HG02981 (cell line): ENCODE data around the gene LAMC2.
"Not testable (repeated sequence)": the region's sequence is repeated elsewhere in the genome, so short reads cannot be mapped to it uniquely, and the experiment has no call there.

Experiments used
- ATAC-seq: cut with Tn5 transposase; IDR thresholded peaks from one replicate; pipeline ENCODE4 v1.9.1; 2021; ENCODE audit warnings: mild to moderate bottlenecking, moderate library complexity; ENCODE audit not compliant: unreplicated experiment

Gene LAMC2

DNA sequence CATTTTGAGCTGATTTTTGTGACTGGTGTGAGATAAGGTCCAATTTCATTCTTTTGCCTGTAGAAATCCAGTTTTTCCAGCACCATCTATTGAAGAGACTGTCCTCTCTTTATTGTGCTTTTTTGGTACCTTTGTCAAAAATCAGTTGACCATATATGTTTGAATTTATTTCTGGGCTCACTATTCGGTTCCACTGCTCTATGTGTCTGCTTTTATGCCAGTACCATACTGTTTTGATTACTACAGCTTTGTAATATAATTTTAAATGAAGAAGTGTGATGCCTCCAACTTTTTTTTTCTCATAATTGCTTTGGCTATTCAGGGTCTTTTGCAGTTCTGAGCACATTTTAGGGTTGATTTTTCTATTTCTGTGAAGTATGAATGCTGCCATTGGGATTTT is 69.0 kb downstream of the LAMC2 start:
- ATAC-seq, result no peak

DNA sequence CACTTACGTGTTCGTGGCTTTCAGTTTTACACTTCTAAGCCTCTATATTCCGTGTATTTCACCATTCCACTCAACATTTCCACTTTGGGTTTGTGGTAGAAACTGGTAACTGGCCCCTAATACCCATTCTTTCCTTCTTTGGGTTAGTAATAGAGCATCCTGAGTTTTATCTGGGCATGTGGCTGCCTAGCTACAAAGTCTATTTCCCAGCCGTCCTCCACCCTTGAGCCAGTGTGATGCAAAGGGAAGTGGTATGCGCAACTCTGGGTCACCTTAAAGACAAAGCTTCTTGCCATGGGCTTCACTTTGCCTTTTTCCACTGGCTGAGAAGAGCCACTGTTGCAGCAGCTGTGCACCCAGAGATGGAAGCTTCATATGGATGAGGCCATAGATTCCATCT is 73.9 kb downstream of the LAMC2 start:
- no peak for ATAC-seq

- no peak for ATAC-seq
Observed at GRCh38 chr1:183262628-183263200, 76.7 kb downstream of the LAMC2 start.

GRCh38 chr1:183263886-183264602 is 78.0 kb downstream of the LAMC2 start:
- ATAC-seq, result no peak

GRCh38 chr1:183267646-183268431 is 81.8 kb downstream of the LAMC2 start:
- ATAC-seq, result no peak

DNA sequence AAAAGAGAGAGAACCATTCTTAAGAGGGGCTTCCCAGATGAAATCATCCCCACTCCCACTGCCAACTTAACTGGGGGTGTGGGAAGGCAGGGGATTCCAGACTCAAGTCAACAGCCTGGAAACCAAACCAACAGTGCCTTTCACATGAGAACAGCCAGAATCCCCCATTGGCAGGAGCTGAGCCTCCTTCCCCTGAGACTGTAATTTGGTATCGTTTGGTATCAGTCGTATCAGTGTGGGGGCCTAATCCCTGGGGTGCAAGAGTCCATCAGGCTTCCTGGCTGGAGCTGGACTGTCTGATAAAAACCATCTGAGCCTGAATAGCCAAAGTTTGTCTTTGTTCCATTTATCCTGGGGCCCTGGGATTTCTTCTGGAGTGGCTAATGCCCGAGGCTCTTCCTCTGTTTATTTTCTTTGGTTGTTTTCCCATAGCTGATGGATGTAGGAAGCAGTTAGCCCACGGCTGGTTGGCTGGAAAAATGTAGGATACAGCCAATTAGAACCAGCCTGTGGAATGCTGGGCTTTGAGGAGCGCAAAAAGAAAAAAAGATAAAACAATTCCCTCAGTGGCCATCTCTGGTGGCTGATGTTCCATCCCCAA is 84.6 kb downstream of the LAMC2 start:
- no peak for ATAC-seq

DNA sequence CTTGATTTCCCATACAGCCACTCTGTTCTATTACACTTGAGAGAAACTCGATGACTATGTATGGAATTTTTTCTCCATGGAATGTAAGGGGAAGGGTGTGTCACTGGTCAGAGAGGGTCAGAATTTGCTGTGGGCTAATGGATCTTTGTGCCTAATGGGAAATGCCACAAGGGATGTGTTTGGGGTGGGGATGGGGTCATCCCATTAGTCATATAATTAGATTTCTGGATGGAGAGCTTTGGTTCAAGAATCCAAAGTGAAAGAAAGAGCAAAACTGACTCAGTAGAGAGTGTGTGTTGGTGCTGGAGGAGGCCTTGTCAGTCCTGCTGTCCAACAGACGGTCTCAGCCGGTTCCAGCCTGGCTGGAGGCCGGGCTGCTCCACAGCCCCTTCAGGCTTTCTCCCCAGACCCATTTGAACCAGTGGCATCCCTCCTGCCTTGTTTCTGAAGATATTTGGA is 86.4 kb downstream of the LAMC2 start:
- ATAC-seq, result no peak

GRCh38 chr1:183273300-183273699 is 87.2 kb downstream of the LAMC2 start:
- no peak for ATAC-seq

DNA sequence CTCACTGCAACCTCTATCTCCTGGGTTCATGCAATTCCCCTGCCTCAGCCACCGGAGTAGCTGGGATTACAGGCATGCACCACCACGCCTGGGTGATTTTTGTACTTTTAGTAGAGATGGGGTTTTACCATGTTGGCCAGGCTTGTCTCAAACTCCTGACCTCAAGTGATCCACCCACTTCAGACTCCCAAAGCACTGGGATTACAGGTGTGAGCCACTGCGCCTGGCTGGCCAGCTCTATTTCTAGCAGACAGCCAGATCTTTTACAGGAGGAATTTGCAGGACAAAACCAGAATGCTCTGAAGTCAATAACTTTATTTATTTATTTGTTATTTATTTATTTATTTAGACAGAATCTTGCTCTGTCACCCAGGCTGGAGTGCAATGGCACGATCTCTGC is 87.9 kb downstream of the LAMC2 start:
- ATAC-seq, result not testable (repeated sequence)

- no peak for ATAC-seq
Observed at GRCh38 chr1:183274836-183275235, 88.8 kb downstream of the LAMC2 start.

DNA sequence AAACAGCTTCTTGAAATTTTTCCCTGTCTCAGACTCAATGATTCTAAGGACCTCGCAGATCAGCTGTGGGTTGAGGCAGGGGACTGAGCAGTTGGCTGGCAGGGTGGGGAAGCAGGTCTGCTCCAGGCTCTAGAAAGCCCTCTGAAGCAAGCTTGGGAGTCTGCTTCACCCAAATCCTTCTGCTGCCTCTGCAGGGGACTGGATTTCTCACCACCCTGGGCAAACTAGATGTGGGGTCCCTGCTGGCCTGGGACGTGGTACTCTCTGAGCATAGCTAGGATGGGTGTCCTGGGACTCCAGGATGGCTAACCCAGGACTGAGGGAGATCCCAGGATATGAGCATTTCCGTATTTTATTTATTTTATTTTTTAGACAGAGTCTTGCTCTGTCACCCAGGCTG is 89.3 kb downstream of the LAMC2 start:
- no peak for ATAC-seq

DNA sequence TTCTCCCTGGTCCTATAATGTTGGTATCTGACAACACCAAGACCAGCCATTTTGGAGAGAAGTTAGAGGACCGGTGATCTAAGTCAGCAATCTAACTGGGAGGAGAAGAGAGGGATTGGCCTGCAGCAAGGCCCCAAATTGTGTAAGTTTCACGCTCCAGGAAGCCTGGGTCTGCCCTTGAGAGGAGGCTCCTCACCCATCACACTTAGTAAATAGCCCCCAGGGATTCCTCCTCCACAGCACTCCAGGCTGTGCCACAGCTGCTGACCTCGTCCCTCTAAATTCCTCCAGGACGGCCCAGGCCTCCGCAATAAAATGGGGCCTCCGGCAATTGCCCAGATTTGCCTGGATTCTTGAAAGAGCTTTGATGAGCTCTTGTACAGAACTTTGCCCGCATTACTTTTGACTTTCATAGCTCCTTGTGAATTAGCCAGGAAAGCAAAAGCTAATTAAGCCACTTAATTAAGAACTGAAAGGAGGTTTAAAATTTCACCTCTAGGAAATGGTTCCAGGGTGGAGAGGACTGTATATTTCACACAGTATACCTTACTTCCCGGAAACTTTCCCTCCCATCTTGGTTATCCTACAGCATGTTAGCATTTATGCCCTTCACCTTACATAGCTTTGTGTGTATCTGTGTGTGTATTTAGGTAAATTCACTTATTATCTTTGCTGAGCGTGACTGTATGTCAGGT is 90.5 kb downstream of the LAMC2 start:
- ATAC-seq, result no peak

DNA sequence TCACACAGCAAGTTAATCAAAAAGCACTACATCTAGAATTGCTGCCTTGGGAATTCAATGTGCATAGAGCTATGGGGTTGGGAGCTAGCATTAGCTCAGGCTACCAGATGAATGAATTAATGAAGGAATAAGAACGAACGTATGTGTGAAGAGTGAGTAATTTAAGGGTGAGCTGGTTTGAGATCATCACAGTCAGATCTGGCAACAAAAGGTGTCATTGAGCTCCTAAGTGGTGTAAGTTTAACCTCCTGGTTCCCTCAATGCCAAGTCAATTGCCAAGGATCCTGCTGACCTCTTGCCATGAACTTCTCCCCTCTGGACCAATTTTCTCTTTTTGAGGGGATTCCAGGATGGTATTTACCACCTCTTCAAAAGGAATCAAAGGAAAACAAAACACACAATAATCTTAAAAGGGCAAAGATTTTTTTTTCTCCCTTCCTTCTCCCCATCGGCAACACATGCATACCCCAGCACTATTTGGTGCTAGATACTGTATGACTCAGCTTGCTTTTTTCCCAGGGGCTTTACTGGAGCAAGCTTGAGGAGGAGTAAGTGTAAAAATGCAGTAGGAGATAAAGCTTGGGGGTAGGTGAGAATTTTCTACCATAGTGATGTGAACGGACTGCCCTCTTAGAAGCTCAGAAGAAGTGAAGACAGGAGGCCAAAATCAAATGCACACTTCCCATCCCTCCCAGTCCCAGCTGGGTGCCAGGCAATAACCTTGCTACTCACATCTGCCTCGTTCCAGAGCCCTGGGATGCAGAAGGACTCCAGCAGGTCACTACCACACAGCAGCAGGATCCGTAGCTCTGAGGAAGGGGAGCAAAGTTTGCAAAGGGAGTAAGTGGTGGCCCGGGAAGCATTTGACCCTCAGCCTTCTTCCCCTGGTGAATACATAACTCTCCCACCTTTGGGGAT is 92.0 kb downstream of the LAMC2 start:
- ATAC-seq, result no peak

DNA sequence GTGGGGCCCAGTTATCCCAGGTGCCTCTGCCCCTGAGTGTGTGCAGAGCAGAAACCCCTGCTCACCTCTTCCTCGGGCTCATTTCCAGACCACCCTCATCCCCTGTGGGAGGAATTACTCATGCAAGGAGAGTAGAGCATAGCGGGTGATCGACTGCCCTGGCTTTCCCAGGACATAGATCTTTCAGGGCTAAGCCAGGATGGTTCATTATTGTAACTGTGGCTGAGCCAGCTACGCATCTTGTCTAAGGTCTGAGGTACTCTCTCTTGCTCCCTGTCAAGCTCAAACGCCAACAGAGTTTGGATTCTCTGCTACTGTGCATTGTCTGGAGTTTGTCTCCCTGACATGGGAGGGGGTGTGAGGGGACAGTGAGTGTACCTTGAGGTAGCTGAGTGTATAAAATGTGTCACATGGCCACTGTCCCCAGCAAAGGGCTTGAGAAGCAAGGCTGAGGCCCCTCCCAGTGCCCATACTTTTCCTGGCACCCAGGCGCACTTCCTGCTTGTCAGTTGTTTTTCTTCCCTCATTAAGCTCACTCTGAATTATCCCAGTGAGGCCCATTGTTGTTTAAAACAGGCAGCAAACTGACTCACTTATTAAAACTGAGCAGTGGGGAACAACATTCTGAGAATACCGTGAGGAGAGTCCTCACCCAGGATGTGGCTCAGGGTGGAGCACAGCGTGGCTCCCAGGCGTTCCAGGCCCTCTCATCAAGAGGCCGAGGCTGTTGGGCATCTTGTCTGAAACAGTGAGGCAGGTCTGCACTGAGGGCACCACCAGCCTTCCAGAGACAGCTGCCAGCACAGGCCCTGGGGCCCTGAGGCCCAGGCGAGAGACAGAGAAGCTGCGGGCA is 92.9 kb downstream of the LAMC2 start:
- no peak for ATAC-seq

DNA sequence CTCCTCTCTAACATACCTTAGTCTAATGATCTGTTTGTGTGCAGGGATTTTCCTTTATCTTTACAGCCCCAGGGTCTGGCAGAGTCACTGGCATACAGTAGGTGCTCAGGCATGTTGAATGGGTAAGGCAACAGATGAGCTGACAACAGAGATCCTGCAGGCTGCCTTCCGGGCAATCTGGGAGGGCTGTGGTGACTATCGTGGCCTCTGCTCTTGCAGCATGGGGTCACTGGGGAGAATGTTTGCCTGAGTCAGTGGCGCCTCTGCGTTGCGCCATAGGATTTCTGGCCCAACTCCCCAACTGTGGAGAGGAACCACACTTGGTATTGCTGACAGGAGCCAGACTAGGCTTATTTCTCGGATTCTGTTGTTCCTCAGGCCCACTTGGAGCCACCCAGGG is 93.8 kb downstream of the LAMC2 start:
- no peak for ATAC-seq

- no peak for ATAC-seq
Observed at GRCh38 chr1:183281039-183281438, 95.0 kb downstream of the LAMC2 start.

- no peak for ATAC-seq
Observed at GRCh38 chr1:183281553-183282091, 95.6 kb downstream of the LAMC2 start.

DNA sequence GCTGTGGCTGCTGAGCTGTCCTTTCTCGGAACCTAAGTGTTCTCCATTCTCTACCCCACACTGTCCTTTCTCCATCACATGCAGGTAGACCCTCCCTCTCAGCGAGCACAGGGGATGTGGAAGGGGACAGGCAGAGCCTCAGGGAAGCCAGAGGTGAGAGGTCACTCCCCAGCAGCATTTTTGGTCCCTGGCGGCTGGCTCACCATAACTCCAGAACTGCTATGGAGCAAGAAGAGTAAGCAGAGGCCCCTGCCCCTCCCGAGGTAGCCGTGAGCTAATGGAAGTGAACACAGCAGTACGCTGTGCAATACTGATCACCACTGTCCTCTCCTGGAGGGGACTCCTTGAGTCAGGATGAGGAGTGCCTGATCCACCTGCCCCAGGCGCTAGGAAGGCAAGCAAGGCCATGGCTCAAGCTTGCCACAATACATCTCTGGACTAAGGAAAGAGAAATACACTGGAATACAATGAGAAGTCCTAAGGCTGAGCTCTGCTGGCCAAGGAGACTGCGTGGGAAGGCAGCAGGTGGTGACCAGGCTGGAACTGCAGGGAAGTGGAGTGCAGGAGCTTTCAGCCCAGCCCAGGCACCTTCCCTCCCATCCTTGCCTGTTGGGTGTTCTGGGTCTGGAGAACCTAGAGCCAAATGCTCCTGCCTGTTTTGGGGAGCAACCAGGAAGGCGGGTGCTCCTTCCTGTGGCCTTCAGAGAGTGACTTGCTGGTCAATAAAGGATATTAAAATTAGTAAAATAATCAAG is 96.2 kb downstream of the LAMC2 start:
- ATAC-seq, result no peak
